NK-92 (cell line): Measurements from ENCODE around the gene COX4I1.
"Not testable (repeated sequence)": the region's sequence is repeated elsewhere in the genome, so short reads cannot be mapped to it uniquely, and the experiment has no call there.

Source experiments
- DNase-seq: peaks from one replicate; lab custom pipeline; 2025; ENCODE audit not compliant: unreplicated experiment; lab: John Stamatoyannopoulos, UW

COX4I1 gene

DNA sequence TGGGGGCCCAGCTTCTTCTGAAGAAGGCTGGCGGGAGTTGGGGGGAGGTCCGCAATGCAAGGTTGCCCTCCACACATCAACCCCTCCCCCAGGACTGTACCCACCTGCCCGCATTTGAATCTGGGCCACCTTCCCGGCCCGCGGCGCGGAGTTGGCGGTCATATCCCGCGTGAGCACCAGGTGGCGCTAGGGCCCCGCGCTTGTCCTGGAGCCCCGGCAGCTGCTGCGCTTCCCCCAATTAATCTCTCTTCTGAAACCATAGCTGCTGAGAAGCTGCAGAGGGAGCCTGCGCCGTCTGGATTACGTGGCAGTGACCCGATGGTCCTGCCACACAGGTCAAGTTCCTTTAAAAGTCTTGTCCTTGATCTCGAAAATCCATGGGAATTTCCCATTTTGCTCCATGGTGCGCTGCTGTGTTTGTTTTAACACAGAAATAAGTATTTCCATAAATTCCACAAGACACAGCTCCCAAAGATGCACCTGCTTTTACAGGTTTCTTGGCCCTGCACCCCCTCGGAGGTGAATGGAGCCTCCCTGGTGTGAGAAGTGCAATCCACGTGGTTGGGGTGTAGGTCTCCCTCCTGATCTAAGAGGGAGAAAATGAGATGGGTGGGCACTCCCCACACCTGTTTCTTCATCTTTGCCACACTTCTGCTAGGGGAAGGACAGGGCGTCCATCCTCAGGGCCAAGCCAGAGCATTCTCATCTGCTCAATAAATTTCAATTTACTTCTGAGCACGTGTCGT lies 22.1 kb downstream of the COX4I1 start:
- no peak for DNase-seq

DNA sequence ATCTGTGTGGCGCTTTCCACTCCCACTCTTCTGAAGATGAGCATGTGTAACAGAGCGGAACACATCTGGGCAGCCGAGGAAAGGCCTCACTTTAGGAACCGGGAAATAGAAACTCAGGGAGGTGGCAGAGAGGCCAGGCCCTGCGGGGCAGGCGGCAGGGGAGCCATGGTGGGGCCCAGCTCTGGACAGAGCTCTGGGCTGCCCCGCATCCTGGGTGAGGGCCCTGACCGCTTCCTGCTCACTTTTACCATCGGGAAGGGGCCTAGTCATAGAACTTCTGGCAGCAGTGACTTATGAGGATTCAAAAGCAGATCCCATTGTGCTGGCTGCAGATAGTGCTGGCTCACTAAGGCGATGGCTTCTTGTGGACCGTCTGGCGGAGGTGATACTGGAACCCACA lies 22.6 kb downstream of the COX4I1 start:
- no peak for DNase-seq

DNA sequence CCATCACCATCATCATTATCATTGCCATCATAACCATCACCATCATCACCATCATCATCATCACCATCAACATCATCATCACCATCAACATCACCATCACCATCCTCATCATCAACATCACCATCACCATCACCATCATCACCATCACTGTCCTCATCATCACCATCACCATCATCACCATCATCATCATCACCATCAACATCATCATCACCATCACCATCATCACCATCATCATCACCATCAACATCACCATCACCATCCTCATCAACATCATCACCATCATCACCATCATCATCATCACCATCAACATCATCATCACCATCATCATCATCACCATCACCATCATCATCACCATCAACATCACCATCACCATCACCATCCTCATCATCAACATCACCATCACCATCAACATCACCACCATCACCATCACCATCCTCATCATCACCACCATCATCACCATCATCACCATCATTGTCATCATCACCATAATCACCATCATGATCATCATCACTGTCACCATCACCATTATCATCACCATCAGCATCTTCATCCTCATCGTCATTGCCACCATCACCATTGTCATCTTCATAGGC lies 23.9 kb downstream of the COX4I1 start:
- no peak for DNase-seq

DNA sequence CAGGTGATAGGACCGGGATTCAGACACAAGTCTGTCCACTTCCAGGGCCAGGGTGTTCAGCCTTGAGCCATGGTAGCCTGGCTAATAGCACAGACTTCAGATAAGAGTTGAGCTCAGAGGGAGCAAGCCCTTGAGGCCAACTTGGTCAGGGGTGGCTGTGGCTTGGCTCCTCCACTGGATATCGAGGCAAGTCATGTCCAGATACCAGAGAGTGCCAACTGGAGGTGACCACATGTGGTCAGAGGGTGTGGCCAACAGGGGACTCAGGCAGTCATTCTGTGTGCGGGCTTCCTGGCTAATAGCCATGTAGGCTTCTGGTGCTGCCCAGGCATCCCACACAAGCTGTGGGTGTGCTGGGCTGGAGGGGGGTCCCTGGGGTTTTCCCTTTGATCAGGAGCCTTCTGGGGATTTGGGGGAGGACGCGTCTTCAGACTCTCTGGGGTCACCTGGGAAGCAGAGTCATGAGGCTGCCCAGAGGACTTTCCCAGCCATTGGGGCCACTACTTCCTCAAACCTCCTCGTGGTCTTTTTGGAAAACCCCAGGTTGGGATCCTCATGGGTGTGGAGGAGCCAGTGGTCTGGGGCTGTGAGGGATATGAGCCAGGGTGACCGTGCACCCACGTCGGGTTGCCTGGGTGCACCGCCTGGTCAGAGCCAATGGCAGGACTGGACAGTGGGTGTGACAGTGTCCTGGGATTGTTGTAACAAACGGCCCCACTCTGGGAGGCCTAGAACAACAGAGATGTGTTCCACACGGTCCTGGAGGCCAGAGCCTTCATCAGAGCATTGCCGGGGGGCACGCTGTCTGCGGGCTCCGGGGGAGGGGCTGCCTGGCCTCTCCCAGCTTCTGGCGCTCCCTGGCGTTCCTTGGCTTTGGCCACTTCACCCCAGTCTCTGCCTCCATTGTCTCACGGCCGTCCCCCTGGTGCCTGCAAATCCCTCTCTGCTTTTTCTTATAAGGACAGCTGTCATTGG lies 25.0 kb downstream of the COX4I1 start:
- DNase-seq, result no peak

DNA sequence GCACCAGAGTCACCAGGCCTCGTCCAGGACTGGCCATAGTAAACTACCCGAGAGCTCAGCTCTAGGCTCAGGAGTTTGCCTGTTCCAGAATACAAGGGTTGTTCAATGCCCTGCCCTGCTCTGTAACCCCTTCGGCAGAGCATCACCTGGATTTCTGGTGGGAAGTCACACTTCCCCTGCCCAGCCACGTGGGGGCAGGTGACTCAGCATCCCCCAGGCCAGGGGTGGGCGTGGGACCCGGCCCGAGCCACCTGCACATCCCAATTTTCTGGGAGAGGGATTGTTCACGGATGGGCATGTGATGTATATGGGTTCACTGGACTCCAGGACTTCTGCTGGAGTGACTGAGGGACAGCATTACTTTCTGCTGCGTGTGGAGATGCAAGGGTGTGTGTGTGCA lies 25.8 kb downstream of the COX4I1 start:
- DNase-seq, result no peak

DNA sequence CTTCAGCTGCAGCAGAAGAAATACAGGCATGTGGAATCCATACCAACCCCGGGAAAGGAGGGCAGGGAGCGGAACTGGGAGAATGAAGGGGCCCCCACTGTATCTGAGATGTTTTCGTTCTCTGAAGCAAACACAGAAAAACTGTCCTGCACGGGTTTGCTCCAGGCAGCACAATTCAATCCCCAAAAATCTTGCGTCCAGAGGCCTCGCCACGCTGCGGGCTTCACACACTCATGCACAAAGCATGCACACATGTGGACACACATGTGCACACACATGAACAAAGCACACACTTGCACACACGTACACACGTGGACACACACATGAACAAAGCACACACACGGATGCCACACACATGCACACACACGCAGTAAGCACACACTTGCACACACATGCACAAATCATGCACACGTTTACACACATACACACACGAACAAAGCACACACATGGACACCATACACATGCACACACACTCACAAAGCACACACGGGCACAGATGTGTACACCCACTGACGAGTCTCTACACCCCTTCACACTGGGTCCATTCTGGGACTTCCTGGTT lies 27.3 kb downstream of the COX4I1 start:
- no peak for DNase-seq

DNA sequence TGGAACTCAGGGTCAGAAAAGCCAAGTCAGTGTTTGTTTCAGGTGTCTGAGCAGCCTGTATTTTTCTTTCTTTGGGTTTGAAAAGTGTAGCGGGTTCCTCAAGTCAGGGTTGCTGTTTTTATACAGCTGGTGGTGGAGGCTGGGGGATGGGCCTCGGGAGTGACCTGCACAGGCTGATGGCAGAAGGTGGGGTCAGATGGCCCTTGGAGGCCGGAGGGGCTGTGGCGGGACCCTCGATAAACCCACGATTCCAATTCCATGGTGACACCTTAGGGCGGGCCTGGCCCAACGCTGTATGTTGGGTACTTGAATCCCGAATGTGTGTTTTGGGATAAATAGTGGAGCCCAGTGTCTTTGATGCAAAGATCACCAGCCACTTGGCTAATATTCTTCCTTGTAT lies 28.7 kb downstream of the COX4I1 start:
- no peak for DNase-seq

DNA sequence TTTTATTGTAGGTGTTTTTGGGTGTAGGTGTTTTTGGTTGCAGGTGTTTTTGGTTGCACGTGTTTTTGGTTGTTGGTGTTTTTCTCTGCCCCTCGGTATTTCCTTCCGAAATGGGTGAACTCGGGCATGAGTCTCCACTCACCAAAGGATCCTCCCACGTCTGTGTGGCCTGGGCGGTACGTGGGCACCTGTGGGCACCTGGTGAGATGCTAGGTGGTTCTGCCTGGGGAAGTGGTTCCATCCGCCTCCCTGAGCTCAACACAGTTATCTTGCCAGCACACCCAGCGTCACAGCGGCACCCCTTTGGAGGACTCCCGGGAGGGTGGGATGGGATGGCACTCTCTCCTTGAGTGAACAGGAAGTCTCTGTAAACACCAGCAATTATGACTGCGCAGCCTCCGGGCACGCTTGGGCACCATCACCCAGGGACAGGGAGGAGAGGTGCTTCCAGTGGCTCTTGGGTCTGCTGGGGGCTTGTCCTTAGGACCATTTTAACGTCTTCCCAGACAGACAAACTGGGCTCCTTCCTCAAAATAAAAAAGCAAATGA lies 29.8 kb downstream of the COX4I1 start:
- DNase-seq, result no peak

DNA sequence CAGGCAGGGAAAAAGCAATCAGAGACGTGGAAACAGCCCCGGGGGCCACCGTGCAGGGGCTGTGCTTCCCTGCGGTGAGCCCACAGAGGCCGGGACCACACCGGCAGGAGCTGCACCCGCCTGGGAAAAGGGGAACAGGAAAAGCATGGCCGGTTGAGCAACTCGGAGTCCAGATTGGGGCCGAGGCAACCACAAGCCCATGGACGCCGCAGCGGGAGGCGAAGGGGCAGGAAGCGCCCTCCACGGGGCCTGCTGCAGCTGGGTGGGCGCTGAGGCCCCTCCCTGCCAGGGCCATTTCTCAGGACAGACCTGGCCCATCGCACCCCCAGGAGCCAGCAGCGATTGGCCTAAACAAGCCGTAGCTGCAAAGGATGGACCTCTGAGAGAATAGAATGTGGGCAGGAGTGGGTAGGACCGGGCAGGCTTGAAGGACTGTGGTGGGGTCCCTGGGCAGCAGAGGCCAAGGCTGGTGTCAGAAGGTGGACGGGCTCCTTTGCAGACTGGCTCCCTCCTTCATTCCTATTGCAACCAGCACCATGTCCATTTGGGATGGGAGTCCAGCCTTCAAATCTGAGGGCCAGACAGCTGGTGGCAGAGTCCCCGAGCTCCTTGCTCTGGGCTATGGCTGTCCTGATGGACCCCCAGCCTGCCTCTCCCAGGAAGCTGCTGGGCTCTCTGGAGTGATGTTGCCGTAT lies 30.4 kb downstream of the COX4I1 start:
- no peak for DNase-seq

DNA sequence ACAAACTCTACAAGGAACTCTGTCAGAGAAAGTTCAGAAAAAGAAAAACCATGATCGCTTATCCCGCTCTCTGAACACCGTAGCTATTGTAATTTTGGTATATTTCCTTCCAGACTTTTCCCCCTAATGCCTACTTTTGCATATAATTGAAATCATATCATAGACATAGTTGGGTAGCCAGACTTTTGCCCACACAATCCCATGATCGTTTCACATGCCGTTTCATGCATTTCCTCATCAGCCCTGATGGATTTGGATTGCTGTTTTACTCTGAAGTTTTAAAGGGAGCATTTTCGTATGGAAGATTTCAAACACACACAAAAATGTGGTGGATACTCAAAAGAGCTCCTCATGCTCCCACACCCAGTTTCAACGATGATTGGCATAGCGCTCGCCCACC lies 31.3 kb downstream of the COX4I1 start:
- DNase-seq, result no peak

DNA sequence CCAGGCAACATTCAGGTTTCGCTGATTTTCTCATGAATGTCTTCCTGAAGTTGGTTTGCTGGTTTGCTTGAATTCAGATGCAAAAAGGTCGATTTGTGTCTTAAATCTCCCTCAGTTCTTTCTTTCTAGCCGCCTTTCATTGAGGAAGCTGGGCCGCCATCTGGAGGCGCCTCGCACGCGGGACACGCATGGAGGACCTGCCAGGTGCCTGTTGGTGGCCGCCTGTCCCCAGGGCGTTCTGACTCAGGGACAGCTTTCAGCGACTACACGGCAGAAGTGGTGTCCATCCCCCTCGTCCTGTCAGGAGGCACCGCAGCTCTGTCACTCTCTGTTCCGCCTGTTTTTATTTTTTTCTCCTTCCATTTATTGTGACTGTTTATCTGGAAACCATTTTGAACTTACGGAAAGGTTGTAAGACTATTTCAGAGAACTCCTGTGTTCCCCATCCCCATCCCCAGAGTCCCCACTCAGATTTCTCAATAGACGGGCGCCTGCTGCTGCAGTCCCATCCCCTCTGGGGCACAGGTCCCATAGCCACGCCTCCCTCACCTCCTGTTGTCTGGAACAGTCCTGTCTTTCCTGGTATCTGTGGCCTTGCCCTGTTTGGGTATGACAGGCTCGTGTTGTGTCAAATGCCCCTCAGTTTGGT lies 33.2 kb downstream of the COX4I1 start:
- DNase-seq, result no peak

DNA sequence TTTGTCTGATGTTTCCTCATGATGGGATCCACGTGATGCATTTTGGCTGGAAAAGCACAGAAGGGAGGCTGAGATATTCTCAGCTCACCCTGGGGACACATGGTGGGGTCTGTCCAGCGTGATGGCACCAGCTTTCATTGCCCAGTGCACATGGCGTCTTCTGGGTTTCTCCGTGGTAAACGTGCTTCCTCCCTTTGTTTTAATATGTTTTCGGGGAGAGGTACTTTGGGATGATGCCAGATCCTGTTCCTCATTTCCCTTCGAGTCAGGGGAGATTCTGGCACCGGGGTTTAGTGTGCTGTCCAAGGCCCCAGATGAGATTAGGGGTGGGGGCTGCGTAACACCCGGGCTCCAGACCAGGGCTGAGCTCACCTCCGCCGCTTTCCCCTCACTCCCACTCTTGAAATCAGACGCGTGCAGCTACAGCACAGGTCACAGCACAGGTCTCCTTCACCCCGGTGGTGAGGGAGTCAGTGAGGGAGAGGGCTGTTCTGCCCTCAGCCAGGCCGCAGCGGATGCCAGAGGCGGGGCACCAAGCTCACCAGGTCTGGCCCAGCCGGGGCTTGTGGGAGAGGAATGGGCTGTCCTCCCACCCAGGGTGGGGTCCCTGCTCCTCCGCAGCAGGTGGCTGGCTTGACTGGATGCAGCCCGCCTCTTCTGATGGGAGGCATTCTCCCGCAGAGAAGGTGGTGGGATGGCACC lies 33.9 kb downstream of the COX4I1 start:
- no peak for DNase-seq

DNA sequence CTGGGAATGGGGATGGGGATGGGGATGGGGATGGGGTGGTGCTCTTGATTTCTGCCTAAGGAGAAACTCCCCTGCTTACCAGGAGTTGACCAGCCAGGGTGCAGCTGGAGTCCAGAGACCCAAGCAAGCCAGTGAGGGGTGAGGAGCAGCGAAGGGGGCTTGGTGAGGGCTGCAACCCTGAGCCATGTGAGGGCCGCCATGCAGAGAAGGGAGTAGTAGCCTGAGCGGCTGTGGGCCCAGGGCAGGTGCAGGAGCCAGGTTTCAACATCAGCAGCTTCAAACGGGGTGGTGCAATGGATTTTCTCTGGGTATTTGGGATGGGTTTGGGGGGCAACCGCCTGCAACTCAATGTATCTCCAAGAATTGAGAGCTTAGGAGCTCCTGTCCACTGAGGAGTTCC lies 35.2 kb downstream of the COX4I1 start:
- DNase-seq, result no peak

DNA sequence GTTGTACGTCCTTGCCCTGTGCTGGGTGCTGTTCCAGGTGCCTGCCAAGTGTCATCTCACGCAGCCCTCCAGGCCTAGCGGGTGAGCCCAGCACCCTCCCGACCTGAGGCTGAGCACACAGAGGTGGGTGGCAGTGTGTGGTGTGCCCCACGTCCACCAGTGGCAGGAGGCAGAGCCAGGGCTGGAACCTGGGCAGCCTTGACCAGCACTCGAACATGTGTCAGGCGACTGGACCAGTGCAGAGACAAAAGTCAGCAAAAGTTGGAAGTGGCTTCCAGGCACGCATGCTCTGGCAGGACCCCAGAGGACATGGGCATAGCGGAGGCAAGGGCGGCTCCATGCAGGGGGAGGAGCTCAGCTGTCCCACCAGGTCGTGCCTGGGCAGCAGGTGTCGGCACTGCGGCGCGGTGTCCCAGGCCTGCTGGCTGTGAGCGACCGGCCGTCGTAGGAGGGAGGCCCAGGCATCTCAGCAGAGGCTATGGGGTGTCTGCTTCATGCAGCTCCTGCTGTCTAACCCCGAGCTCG lies 35.8 kb downstream of the COX4I1 start:
- DNase-seq, result no peak

DNA sequence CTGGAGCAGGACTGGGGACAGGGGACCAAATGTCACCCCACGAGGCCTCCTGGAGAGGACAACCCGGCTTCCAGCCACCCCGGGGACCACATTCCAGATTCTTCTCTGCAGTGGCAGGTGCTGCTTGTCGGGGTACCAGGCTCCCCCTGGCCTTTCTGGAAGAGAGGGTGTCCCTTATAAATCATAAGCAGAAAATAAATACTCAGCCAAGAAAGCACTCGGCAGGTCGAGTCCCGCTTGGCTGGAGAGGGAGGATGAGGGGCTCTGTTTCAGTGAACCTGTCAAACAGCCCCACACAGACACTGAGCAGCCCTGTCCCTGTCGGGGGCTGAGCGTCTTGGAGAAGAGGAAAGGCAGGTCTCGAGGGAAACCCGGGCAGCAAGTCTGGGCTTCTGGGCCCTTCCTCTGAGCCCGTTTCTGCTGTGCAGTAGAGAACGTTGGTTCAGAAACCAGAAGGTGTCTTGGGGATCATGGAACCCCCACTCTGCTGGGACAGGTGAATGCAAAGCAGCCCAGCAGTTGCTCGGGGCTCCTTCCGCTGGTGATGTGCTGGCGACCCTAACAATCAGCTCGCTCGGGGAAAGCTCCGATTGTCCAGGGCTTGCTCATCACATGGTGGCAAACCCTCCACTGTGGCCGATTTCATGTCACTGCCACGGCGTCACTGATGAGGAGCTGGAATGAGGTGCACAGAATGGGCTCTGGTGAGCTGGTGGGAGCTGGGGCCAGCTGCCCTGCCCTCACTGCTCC lies 36.6 kb downstream of the COX4I1 start:
- no peak for DNase-seq

DNA sequence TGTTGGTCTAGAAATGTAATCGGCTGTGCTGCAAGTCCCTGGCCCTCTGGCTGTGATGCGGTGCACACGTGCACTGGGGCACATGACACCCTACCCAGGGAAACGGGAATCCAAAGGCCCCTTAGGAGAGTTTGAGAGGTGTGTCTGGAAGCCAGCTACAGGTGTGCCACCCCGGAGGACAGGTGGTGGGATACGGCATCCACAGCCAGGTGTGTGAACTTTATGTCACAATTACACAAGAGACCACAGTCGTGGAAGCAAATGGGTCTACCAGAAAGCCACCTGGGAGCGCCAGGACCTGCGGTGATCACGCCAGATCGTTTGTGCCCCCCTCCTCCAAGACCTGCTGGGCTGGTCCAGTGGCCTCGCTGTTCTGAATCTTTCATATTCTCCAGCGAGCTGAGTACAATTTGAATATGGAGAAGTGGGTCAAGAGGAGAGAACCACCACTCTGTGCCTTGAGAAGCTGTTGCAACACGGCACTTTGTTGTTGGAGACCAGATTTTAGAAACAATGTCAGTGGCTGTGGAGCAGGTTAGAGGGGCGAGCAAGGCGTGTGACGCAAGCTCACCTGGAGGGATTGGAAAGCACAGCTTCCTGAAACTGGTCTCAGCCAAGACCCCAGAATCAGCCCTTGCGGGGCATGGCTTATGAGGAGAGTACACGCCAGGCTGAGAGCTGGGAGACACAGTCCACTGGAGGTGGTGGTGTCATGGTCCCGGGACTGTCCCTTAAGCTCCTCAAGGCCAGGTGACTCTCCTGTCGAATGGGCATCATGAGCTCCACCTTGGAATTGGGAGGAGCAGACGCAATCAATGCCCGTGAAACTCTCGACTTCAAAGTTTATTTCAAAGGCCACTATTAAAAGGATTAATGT lies 37.4 kb downstream of the COX4I1 start:
- no peak for DNase-seq

DNA sequence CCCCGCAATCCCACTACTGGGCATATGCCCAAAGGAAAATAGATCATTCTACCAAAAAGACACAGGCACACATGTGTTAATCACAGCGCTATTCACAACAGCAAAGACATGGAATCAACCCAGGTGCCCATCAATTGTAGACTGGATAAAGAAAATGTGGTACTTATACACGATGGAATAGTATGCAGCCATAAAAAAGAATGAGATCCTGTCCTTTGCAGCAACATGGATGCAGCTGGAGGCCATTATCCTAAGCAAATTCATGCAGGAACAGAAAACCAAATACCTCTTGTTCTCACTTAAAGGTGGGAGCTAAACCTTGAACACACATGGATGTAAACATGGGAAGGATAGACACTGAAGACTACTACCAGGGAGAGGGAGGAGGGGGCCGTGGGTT lies 38.2 kb downstream of the COX4I1 start:
- not testable (repeated sequence) for DNase-seq

DNA sequence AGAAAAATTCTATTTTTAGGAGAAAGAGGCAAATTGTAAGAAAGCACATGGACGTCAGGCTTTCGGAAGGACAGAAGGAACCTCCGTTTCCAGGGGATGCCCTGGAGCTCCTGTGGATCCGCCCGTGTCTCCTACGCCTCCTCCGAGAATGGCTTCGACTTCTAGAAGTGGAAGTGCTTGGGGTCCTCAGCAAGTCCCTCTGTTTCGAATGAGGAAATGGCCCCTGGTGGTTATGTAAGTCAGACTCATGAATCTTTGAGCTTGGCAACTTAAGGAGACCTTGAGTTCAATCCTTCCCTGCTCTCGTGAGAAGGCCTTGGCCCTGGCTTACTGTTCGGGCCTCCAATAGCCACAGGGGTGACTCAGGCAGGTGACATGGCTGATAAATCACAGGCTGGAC lies 38.9 kb downstream of the COX4I1 start:
- DNase-seq, result no peak
